Neural cell (in vitro differentiated cells): ENCODE measurements around the gene GTF2E1. TPM values are rescaled to one million over a fixed set of nuclear protein-coding genes. Genes with fewer than 3 reads are reported as not detected.

Source experiments
- H2AFZ ChIP-seq: fragments of 200-600, 300-800 bp; sonication (generic), shearing (Covaris generic); 2 replicates; pipeline ENCODE4 v1.6.0; 2014; ENCODE audit warnings: low read depth, mild to moderate bottlenecking, antibody characterized with exemption, low read length, moderate library complexity
- H3F3A ChIP-seq: fragments of 200-600 bp; shearing (Covaris generic); 2 replicates; pipeline ENCODE4 v1.6.1; 2016; ENCODE audit warnings: mild to moderate bottlenecking, moderate library complexity, mixed read lengths, antibody characterized with exemption, low read length; ENCODE audit not compliant: insufficient read depth, poor library complexity, severe bottlenecking
- H3K27ac ChIP-seq: fragments of 200-600, 300-800 bp; sonication (generic), shearing (Covaris generic); 2 replicates; pipeline ENCODE4 v1.5.1; 2014; ENCODE audit warnings: mild to moderate bottlenecking, low read length, moderate library complexity
- H3K27me3 ChIP-seq: fragments of 300-800, 200-600 bp; sonication (generic), shearing (Covaris generic); 2 replicates; pipeline ENCODE4 v1.6.0; 2014; ENCODE audit warnings: mild to moderate bottlenecking, low read depth, low read length, moderate library complexity; ENCODE audit not compliant: insufficient read depth
- H3K36me3 ChIP-seq: fragments of 300-800, 200-600 bp; sonication (generic), shearing (Covaris generic); 2 replicates; pipeline ENCODE4 v1.5.1; 2014; ENCODE audit warnings: mild to moderate bottlenecking, antibody characterized with exemption, low read length, moderate library complexity; ENCODE audit not compliant: insufficient read depth
- H3K4me2 ChIP-seq: fragments of 300-800, 200-600 bp; sonication (generic), shearing (Covaris generic); 2 replicates; pipeline ENCODE4 v1.6.0; 2014; ENCODE audit warnings: mild to moderate bottlenecking, low read length
- H3K4me3 ChIP-seq: fragments of 300-800, 200-600 bp; sonication (generic), shearing (Covaris generic); 2 replicates; pipeline ENCODE4 v1.5.1; 2014; ENCODE audit warnings: mild to moderate bottlenecking, low read length, moderate library complexity
- H3K79me2 ChIP-seq: fragments of 200-600 bp; shearing (Covaris generic); replicated peaks from 2 replicates; pipeline ENCODE4 v1.6.0; 2014; ENCODE audit warnings: mild to moderate bottlenecking, low read length, moderate library complexity; ENCODE audit not compliant: insufficient read depth
- H3K9ac ChIP-seq: fragments of 300-800, 200-600 bp; sonication (generic), shearing (Covaris generic); 2 replicates; pipeline ENCODE4 v1.6.1; 2016; ENCODE audit warnings: mild to moderate bottlenecking, low read length, mixed read lengths
- H3K9me2 ChIP-seq: fragments of 200-600 bp; shearing (Covaris generic); 2 replicates; pipeline ENCODE4 v1.6.1; 2016; ENCODE audit warnings: mild to moderate bottlenecking, low read length, mixed read lengths; ENCODE audit not compliant: insufficient read depth
- H3K9me3 ChIP-seq: fragments of 200-600, 300-800 bp; sonication (generic), shearing (Covaris generic); 2 replicates; pipeline ENCODE4 v1.6.1; 2016; ENCODE audit warnings: mild to moderate bottlenecking, mixed run types, low read length, moderate library complexity, mixed read lengths
- H4K20me1 ChIP-seq: fragments of 200-600 bp; shearing (Covaris generic); 2 replicates; pipeline ENCODE4 v1.6.1; 2016; ENCODE audit warnings: mild to moderate bottlenecking, mixed run types; ENCODE audit not compliant: insufficient read depth
- EP300 ChIP-seq: fragments of 450-650 bp; conservative IDR thresholded peaks from 2 replicates; pipeline ENCODE4 v1.6.1; 2014; ENCODE audit warnings: antibody characterized with exemption, mild to moderate bottlenecking, moderate library complexity; ENCODE audit not compliant: poor library complexity, severe bottlenecking
- EZH2 ChIP-seq: fragments of 200-600, 300-800 bp; shearing (Covaris generic), sonication (generic); IDR thresholded peaks from 2 replicates; pipeline ENCODE4 v1.6.1; 2014; ENCODE audit warnings: antibody characterized with exemption, low read length, borderline replicate concordance, mild to moderate bottlenecking; ENCODE audit not compliant: insufficient read depth, poor library complexity, severe bottlenecking
- MXI1 ChIP-seq: fragments of 450-650 bp; conservative IDR thresholded peaks from 2 replicates; pipeline ENCODE4 v1.6.1; 2014; ENCODE audit warnings: antibody characterized with exemption, mild to moderate bottlenecking; ENCODE audit not compliant: poor library complexity, severe bottlenecking
- POLR2AphosphoS5 ChIP-seq: IDR thresholded peaks from 2 replicates; pipeline ENCODE4 v1.6.1; 2012
- RAD21 ChIP-seq: fragments of 450-650 bp; conservative IDR thresholded peaks from 2 replicates; pipeline ENCODE4 v1.6.1; 2014; ENCODE audit warnings: antibody characterized with exemption, mild to moderate bottlenecking, moderate library complexity
- SMC3 ChIP-seq: fragments of 450-650 bp; conservative IDR thresholded peaks from 2 replicates; pipeline ENCODE4 v1.6.1; 2014; ENCODE audit warnings: antibody characterized with exemption, mild to moderate bottlenecking, moderate library complexity; ENCODE audit not compliant: poor library complexity
- TAF1 ChIP-seq: IDR thresholded peaks from 2 replicates; pipeline ENCODE4 v1.6.1; 2012; ENCODE audit warnings: low read depth
- polyA plus RNA-seq: library from polyadenylated mRNA; depleted of rRNA; stranded (reverse); fragments of >200 nt; gene quantifications from 2 replicates; pipeline ENCODE4 v1.2.3, GENCODE V29; 2014
- TF ChIP-seq, protein P1 (sequence below): IDR thresholded peaks from 2 replicates; pipeline ENCODE4 v1.6.1; 2012; ENCODE audit warnings: borderline replicate concordance
- TF ChIP-seq, protein P2 (sequence below): fragments of 450-650 bp; IDR thresholded peaks from 2 replicates; pipeline ENCODE4 v1.5.1; 2014; ENCODE audit warnings: antibody characterized with exemption, mild to moderate bottlenecking, moderate library complexity; ENCODE audit not compliant: poor library complexity, severe bottlenecking

Gene GTF2E1
- polyA plus RNA-seq, 1 donor from 2014 or later: 25.1 TPM

DNA sequence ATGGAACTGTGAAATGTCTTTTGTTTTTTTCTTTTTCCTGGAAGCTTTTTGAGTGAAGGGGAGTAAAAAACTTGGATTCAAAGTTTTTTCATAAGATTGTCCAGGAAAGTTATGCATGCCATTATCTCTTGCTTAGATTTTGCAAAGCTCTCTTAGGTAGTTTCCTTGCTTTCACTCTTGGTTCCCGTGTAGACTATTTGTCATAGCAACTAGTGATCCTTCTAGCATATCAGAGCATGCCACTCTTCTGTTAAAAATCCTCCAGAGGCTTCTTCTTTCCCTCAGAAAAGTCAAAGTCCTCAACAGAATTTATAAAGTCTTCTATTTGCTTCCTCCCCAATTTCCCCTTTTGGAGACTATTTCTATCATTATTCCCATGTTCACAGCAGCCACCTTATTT, 21.1 kb downstream of the GTF2E1 start (continued):
- TF ChIP-seq MXI1: no peak
- no peak for TF ChIP-seq TAF1
- TF ChIP-seq POLR2AphosphoS5: no peak

DNA sequence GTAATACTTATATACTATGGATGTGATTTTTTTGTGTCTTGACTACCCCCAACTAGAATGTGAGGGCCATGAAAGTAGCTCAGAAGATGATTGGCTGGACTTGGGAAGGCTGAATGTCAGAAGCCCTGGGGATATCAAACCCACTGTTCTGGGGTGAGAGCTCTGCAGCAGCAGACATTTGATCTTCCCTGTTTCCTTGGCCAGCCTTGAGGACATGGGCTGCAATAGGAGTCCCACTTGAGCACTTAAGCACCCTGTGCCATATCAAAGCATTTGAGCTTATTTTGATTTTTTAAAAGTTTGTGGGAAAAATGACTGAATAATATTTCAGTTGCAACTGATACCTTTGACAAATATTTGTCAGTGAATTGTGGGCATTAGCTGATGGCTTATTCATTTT, 21.7 kb downstream of the GTF2E1 start:
- Histone ChIP-seq H3K36me3 (no peaks in the 10 kb centered on the region), H3K79me2 (peaks cover 6% of the 10 kb centered on the region), H3K4me2 (no peak overlapping the region), H2AFZ (no peak overlapping the region), H3F3A (no peaks in the 10 kb centered on the region), H3K9me2 (no peaks in the 10 kb centered on the region), H3K27ac (no peak overlapping the region), H3K9me3 (no peaks in the 10 kb centered on the region), H3K9ac (no peak overlapping the region), H4K20me1 (no peaks in the 10 kb centered on the region), H3K27me3 (no peaks in the 10 kb centered on the region), H3K4me3 (no peak overlapping the region)
- TF ChIP-seq SMC3 (no peak), RAD21 (no peak), EZH2 (no peak), MXI1 (no peak), POLR2AphosphoS5 (no peak)
- TF ChIP-seq, protein P1, sequence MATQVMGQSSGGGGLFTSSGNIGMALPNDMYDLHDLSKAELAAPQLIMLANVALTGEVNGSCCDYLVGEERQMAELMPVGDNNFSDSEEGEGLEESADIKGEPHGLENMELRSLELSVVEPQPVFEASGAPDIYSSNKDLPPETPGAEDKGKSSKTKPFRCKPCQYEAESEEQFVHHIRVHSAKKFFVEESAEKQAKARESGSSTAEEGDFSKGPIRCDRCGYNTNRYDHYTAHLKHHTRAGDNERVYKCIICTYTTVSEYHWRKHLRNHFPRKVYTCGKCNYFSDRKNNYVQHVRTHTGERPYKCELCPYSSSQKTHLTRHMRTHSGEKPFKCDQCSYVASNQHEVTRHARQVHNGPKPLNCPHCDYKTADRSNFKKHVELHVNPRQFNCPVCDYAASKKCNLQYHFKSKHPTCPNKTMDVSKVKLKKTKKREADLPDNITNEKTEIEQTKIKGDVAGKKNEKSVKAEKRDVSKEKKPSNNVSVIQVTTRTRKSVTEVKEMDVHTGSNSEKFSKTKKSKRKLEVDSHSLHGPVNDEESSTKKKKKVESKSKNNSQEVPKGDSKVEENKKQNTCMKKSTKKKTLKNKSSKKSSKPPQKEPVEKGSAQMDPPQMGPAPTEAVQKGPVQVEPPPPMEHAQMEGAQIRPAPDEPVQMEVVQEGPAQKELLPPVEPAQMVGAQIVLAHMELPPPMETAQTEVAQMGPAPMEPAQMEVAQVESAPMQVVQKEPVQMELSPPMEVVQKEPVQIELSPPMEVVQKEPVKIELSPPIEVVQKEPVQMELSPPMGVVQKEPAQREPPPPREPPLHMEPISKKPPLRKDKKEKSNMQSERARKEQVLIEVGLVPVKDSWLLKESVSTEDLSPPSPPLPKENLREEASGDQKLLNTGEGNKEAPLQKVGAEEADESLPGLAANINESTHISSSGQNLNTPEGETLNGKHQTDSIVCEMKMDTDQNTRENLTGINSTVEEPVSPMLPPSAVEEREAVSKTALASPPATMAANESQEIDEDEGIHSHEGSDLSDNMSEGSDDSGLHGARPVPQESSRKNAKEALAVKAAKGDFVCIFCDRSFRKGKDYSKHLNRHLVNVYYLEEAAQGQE: no peak
- TF ChIP-seq, protein P2, sequence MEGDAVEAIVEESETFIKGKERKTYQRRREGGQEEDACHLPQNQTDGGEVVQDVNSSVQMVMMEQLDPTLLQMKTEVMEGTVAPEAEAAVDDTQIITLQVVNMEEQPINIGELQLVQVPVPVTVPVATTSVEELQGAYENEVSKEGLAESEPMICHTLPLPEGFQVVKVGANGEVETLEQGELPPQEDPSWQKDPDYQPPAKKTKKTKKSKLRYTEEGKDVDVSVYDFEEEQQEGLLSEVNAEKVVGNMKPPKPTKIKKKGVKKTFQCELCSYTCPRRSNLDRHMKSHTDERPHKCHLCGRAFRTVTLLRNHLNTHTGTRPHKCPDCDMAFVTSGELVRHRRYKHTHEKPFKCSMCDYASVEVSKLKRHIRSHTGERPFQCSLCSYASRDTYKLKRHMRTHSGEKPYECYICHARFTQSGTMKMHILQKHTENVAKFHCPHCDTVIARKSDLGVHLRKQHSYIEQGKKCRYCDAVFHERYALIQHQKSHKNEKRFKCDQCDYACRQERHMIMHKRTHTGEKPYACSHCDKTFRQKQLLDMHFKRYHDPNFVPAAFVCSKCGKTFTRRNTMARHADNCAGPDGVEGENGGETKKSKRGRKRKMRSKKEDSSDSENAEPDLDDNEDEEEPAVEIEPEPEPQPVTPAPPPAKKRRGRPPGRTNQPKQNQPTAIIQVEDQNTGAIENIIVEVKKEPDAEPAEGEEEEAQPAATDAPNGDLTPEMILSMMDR: no peak

DNA sequence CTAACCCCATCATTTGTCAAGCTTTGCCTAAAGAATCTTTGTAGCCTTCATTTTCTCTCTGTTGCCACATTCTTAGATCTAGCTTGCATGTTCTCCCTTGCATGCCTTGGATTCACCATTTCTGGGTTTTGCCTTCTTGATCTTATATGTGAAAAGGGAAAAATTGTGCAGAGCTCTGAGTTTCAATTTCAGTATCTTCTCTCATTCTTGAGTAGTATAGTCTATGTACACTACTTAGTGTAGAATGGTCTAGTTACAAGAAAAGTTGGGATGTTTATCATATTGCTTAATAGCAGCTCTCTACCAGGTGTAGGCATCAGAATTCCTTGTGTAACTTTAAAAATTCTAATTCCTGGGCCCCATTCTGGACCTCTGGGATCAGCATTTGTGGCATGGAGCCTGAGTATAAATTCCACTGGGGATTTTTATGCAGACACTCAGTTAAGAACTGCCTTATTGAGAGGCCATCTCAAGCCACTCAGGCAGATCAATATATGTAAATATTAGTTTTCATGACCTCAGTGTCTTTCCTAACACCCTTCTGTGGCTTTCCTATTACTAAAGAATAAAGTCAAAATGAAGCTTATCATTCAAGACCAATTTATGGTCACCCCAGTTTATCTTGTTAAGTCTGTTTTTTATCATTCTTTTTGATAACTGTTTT, 23.4 kb downstream of the GTF2E1 start:
- Histone ChIP-seq H3K27me3 (no peaks in the 10 kb centered on the region), H3K4me2 (no peak overlapping the region), H4K20me1 (no peaks in the 10 kb centered on the region), H3K9me3 (no peaks in the 10 kb centered on the region), H2AFZ (no peak overlapping the region), H3K9ac (no peak overlapping the region), H3K36me3 (no peaks in the 10 kb centered on the region), H3K9me2 (no peaks in the 10 kb centered on the region), H3K27ac (no peak overlapping the region), H3K4me3 (no peak overlapping the region), H3K79me2 (peaks cover 6% of the 10 kb centered on the region), H3F3A (no peaks in the 10 kb centered on the region)
- TF ChIP-seq TAF1 (no peak), EP300 (no peak), RAD21 (no peak), SMC3 (no peak), MXI1 (no peak), EZH2 (no peak), POLR2AphosphoS5 (no peak)
- TF ChIP-seq, protein P1: no peak
- TF ChIP-seq, protein P2: no peak
